Upper lobe of left lung (tissue), 4 donors: ENCODE data around the gene BANF2.

Source experiments
- CTCF ChIP-seq, 6 experiments: fragments of 450-650 bp in 4 of 6; fragments of 200-600 bp in 2 of 6; sonication (generic) in 2 of 6; IDR thresholded peaks; one replicate each; pipeline ENCODE4 v1.5.1; 2016 to 2019; ENCODE audit warnings: antibody characterized with exemption in 6 of 6
- EP300 ChIP-seq, 4 donors: sonication (generic); formaldehyde crosslinking; IDR thresholded peaks; one replicate each; pipeline ENCODE4 v1.5.1; 2017; ENCODE audit warnings: antibody characterized with exemption in 4 of 4, control low read depth in 2 of 4
- POLR2A ChIP-seq, 4 donors: fragments of 450-650 bp; IDR thresholded peaks; one replicate each; pipeline ENCODE4 v1.5.1; 2016 to 2017; ENCODE audit warnings: antibody characterized with exemption in 4 of 4, mild to moderate bottlenecking in 2 of 4
- POLR2AphosphoS5 ChIP-seq, 2 donors: sonication (generic); formaldehyde crosslinking; IDR thresholded peaks; one replicate each; pipeline ENCODE4 v1.5.1; 2017; ENCODE audit warnings: antibody characterized with exemption in 2 of 2

DNA sequence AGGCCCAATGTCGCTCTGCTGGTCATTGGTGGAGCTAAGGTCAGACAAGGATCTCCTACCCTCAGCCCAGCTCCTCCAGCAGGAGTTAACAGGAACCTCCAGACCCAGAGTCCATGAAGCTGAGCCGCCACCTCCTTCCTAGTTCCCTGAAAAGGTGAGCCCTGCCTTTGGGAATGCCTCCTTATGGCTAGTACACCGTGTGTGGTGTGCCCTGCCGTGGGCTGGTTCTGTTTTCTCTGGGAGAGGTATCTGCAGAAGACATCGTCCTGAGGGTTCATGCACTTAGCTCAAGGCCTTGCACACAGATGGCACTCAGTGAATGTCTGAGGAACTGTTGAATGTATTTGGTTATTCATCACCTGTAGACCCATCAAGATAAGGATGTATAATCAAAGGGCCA is 15.3 kb downstream of the BANF2 start:
- TF ChIP-seq CTCF (IDR thresholded peaks at IDR 0.05) (no peak), POLR2A (IDR thresholded peaks at IDR 0.05) (no peak), POLR2AphosphoS5 (IDR thresholded peaks at IDR 0.05) (no peak), EP300 (IDR thresholded peaks at IDR 0.05) (no peak)
